GM12864 (cell line): Measurements from ENCODE around the gene TMEM61.

ENCODE experiments used
- DNase-seq: peaks from one replicate; pipeline ENCODE4 v3.0.0-alpha.2; 2011; ENCODE audit warnings: low read depth
- H3K4me3 ChIP-seq: 2 replicates; pipeline ENCODE4 v1.5.1; 2011; ENCODE audit warnings: mild to moderate bottlenecking, low read depth, low read length, control low read depth
- TF ChIP-seq, protein P1 (sequence below): IDR thresholded peaks from 2 replicates; pipeline ENCODE4 v1.5.1; 2011; ENCODE audit warnings: low read depth, mild to moderate bottlenecking, moderate library complexity, low read length, control low read depth, inconsistent platforms; ENCODE audit errors: missing control alignments

Gene TMEM61

DNA sequence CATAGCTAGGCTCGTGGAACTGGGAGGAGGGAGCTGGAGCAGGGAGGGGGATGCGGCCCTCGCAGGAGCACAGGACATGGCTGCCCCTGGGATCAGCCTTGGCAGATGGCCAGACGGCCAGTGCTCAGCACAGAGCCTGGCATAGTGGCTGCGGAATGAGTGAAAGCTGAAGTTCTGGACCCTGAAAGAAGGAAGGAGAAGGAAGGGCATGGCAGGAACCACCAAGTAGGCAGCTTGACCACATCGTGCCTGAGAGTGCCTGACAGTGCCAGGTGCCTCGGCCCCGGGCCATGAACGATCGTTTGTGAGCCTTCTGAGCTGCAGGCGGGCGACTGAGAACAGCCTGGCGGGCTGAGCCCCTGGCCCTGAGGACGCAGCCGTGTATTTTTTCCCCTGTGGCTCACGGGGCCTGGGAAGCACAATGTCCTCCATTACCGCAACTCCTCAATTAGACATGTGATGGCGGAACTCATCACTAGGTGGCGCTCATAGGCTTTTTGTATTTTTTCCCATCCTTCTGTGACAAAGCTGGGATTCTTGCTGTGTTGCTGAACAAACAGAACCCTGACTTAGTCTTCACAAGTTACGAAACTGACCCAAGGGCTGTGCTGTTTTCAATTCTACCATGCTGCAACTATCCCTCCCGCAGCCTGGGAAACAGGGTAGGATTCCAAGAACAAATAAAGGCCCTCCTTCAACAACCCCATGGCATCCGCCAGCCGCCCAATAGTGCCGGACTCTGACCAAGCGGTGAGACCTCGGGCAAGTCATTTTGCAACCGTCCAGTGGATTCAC is 29.9 kb upstream of the TMEM61 start:
- no peak overlapping the region for H3K4me3 ChIP-seq
- TF ChIP-seq, protein P1, sequence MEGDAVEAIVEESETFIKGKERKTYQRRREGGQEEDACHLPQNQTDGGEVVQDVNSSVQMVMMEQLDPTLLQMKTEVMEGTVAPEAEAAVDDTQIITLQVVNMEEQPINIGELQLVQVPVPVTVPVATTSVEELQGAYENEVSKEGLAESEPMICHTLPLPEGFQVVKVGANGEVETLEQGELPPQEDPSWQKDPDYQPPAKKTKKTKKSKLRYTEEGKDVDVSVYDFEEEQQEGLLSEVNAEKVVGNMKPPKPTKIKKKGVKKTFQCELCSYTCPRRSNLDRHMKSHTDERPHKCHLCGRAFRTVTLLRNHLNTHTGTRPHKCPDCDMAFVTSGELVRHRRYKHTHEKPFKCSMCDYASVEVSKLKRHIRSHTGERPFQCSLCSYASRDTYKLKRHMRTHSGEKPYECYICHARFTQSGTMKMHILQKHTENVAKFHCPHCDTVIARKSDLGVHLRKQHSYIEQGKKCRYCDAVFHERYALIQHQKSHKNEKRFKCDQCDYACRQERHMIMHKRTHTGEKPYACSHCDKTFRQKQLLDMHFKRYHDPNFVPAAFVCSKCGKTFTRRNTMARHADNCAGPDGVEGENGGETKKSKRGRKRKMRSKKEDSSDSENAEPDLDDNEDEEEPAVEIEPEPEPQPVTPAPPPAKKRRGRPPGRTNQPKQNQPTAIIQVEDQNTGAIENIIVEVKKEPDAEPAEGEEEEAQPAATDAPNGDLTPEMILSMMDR, result peak; percentile 80
- no peak for DNase-seq

DNA sequence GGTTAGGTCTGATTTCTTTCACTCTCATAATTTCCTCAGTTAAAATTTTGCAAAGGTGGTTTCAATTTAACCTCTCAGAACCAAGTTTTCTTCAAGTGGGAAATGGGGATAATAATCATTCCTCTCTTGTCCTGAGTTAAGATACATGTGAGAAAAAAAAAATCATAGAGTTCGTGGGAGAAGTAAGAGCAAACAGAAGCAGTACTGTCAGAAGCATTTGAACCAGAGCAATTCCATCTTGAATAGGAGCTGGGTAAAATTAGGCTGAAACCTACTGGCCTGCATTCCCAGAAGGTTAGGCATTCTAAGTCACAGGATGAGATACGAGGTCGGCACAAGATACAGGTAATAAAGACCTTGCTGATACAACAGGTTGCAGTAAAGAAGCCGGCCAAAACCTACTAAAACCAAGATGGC is 28.6 kb upstream of the TMEM61 start:
- DNase-seq, result no peak
- no peak overlapping the region for H3K4me3 ChIP-seq
- TF ChIP-seq, protein P1, result no peak

DNA sequence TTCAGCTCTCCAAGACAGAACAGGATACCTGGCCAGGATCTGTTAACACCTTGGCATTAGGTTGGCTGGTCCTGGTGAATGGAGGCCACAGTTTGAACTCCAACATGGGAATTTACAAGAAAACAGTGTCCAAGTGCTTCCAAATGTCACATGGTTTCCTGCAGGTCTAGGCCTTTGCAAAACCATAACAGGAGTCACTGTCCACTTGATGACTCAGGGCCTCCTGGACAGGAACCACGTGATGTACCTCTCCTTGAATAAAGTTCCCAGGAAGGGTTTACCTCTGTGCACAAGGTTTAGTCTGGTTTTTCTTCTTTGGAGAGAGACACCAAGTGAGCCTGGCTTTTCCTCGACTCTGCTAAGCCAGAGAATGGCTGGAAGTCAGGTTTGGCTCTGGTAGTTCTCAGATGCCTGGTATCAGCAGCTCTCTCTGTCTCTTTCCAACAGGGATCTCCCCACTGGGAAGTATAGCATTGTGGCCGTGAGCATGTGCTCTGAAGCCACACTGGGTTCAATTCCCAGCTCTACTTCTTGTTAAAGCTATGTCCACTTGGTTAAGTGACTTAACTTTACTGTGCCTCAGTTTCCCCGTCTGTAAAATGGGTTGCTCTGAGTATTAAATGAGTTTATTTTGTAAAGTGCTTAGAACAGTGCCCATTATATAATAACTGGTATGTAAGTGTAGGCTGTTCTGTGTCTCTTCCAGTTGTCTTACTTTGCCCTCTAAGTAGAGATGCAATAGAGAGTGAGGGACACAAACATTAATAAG is 27.3 kb upstream of the TMEM61 start:
- no peak for DNase-seq

DNA sequence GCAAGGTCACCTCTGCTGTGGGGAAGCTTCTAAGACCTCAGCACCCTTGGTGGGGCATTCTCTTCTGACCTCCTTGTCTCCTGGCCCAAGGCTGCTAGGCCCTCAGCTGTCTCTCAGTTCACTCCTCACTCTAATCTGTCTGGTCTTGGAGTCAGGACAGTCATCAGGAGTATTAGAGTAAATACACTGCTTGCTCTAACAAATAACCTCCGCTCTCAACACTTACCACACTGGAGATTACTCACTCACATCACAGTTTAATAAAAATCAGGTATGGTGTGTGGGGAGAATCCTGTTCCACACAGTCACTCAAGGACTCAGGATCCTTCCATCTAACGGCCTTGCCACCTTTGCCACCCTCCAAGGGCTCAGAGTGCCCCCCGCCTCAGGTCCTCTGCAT is 26.6 kb upstream of the TMEM61 start:
- H3K4me3 ChIP-seq, result no peak overlapping the region
- DNase-seq, result no peak
- TF ChIP-seq, protein P1, result no peak

More for the DNA sequence above, 27.3 kb upstream of the TMEM61 start:
- TF ChIP-seq, protein P1, result no peak
- no peak overlapping the region for H3K4me3 ChIP-seq

DNA sequence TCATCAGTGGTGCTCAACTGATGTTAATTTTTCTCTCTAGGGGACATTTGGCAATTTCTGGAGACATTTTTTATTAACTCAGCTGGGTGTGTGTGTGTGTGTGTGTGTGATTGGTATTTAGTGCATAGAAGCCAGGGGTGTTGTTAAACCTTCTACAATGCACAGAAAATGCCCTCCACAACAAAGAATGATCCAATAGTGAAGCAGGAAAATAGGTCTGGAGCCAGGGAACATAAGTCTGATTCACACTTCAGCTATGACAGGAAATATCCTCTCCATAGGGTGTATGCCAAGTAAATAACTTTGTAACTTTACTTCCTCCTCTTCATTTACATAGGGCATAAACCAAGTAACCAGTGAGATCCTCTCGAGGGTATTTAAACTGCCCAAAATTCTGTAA is 25.1 kb upstream of the TMEM61 start:
- DNase-seq, result no peak
- H3K4me3 ChIP-seq, result no peak overlapping the region
- TF ChIP-seq, protein P1, result no peak

DNA sequence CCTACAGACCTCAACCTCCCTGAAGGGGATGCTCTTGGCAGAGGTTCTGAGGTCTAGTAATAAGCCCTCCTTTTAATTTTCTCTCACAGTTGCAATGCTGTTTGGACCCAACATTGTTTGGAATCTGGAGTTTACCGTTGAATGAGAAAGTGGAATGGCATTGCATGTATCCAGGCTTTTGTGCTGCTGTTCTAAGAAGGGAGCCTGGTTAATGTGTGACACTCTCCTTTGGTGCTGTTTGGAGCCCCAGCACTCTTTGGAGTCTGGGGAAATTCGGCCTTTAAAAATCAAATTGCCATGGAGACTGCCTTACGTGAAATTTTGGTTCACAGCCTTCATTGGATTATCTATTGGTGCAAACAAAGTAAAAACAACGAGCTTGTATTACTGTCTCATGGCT is 23.7 kb upstream of the TMEM61 start:
- no peak overlapping the region for H3K4me3 ChIP-seq
- TF ChIP-seq, protein P1, result no peak
- no peak for DNase-seq
